HEK293T (cell line): Measurements from ENCODE around the gene KCNQ2.

Source experiments
- CTCF ChIA-PET: fragments of 350-600 bp; formaldehyde crosslinking; extraction: SDS; loops from one replicate; lab custom pipeline; 2021; ENCODE audit warnings: antibody characterized with exemption, inconsistent platforms; lab: Yijun Ruan, JAX
- POLR2A ChIA-PET: fragments of 350-600 bp; formaldehyde crosslinking; extraction: SDS; loops from one replicate; lab custom pipeline; 2020; ENCODE audit warnings: antibody characterized with exemption, inconsistent platforms; lab: Yijun Ruan, JAX
- DNase-seq: peaks from one replicate; pipeline ENCODE4 v3.0.0; 2012; ENCODE audit warnings: mixed read lengths; ENCODE audit errors: extremely low spot score
- ARNT ChIP-seq: fragments of 450-650 bp; IDR thresholded peaks from 2 replicates; pipeline ENCODE4 v1.6.1; 2017; ENCODE audit warnings: mild to moderate bottlenecking
- BHLHE40 ChIP-seq: fragments of 450-650 bp; IDR thresholded peaks from 2 replicates; pipeline ENCODE4 v1.6.1; 2016; ENCODE audit warnings: mild to moderate bottlenecking, moderate library complexity, borderline replicate concordance
- CTBP1 ChIP-seq: fragments of 450-650 bp; IDR thresholded peaks from 2 replicates; pipeline ENCODE4 v1.6.1; 2016; ENCODE audit warnings: borderline replicate concordance
- ELF4 ChIP-seq: fragments of 450-650 bp; IDR thresholded peaks from 2 replicates; pipeline ENCODE4 v1.6.1; 2017; ENCODE audit warnings: antibody characterized with exemption
- FOXA1 ChIP-seq: fragments of 450-650 bp; IDR thresholded peaks from 2 replicates; pipeline ENCODE4 v1.6.1; 2016; ENCODE audit warnings: mild to moderate bottlenecking
- FOXK2 ChIP-seq: fragments of 450-650 bp; IDR thresholded peaks from 2 replicates; pipeline ENCODE4 v1.6.1; 2016; ENCODE audit warnings: mild to moderate bottlenecking
- FOXM1 ChIP-seq: fragments of 450-650 bp; IDR thresholded peaks from 2 replicates; pipeline ENCODE4 v1.6.1; 2017; ENCODE audit warnings: mild to moderate bottlenecking, borderline replicate concordance
- HDGF ChIP-seq: fragments of 450-650 bp; IDR thresholded peaks from 2 replicates; pipeline ENCODE4 v1.6.1; 2017; ENCODE audit warnings: antibody characterized with exemption, borderline replicate concordance
- L3MBTL2 ChIP-seq: fragments of 450-650 bp; conservative IDR thresholded peaks from 2 replicates; pipeline ENCODE4 v1.6.1; 2016; ENCODE audit warnings: mild to moderate bottlenecking
- LEF1 ChIP-seq: fragments of 450-650 bp; IDR thresholded peaks from 2 replicates; pipeline ENCODE4 v1.6.1; 2017; ENCODE audit warnings: mild to moderate bottlenecking, borderline replicate concordance
- NFRKB ChIP-seq: fragments of 450-650 bp; IDR thresholded peaks from 2 replicates; pipeline ENCODE4 v1.6.1; 2016; ENCODE audit warnings: mild to moderate bottlenecking, moderate library complexity
- PKNOX1 ChIP-seq: fragments of 450-650 bp; IDR thresholded peaks from 2 replicates; pipeline ENCODE4 v1.6.1; 2016
- SP1 ChIP-seq: fragments of 450-650 bp; IDR thresholded peaks from 2 replicates; pipeline ENCODE4 v1.6.1; 2017
- SUZ12 ChIP-seq: fragments of 450-650 bp; IDR thresholded peaks from 2 replicates; pipeline ENCODE4 v1.6.1; 2016; ENCODE audit warnings: mild to moderate bottlenecking
- TARDBP ChIP-seq: fragments of 450-650 bp; IDR thresholded peaks from 2 replicates; pipeline ENCODE4 v1.6.1; 2016
- ZNF384 ChIP-seq: fragments of 450-650 bp; IDR thresholded peaks from 2 replicates; pipeline ENCODE4 v1.6.1; 2016

Gene KCNQ2

DNA sequence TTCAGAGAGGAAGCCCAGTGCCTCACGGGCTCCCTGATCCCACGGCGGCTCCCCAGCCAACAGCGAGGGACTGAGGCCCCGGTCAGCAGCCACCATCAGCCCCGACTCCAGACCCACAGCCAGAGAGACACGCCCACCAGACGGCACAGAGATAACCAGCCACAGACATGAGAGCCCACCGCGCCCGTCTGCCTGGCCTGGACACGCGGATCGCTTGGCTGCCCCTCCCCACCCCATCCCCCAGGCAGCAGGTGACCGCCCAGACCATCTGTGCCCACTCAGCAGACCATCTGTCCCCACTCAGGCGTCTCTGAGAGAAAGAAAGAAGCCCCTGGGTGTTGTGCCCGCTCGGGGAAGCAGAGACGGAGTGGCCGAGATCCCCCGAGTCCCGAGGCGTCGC lies 55.8 kb downstream of the KCNQ2 start:
- ChIA-PET POLR2A (no interaction called here), CTCF (no interaction called here)
- TF ChIP-seq L3MBTL2, result no peak
- no peak for TF ChIP-seq FOXM1
- TF ChIP-seq FOXA1, result no peak
- TF ChIP-seq HDGF, result no peak
- TF ChIP-seq SP1, result no peak
- TF ChIP-seq ELF4, result no peak
- no peak for TF ChIP-seq LEF1
- TF ChIP-seq TARDBP, result no peak
- TF ChIP-seq PKNOX1, result no peak
- no peak for TF ChIP-seq ZNF384
- TF ChIP-seq SUZ12, result no peak
- TF ChIP-seq CTBP1, result no peak
- no peak for DNase-seq

GRCh38 chr20:63415647-63416391 lies 56.6 kb downstream of the KCNQ2 start:
- DNase-seq, result no peak
- TF ChIP-seq LEF1 (no peak), SP1 (no peak), TARDBP (no peak), FOXK2 (no peak), ARNT (no peak), CTBP1 (no peak), ZNF384 (no peak), NFRKB (no peak), SUZ12 (no peak), HDGF (no peak), PKNOX1 (no peak), ELF4 (no peak), BHLHE40 (no peak), L3MBTL2 (no peak), FOXM1 (no peak)
- ChIA-PET CTCF (no interaction called here), POLR2A (no interaction called here)

GRCh38 chr20:63414720-63415430 lies 57.6 kb downstream of the KCNQ2 start:
- TF ChIP-seq ELF4 (no peak), NFRKB (no peak), L3MBTL2 (no peak), BHLHE40 (no peak), FOXM1 (no peak), TARDBP (no peak), CTBP1 (no peak), ARNT (no peak), LEF1 (no peak), SUZ12 (no peak), FOXK2 (no peak), HDGF (no peak), ZNF384 (no peak), FOXA1 (no peak), SP1 (no peak), PKNOX1 (no peak)
- no peak for DNase-seq
- ChIA-PET CTCF (no interaction called here), POLR2A (no interaction called here)

DNA sequence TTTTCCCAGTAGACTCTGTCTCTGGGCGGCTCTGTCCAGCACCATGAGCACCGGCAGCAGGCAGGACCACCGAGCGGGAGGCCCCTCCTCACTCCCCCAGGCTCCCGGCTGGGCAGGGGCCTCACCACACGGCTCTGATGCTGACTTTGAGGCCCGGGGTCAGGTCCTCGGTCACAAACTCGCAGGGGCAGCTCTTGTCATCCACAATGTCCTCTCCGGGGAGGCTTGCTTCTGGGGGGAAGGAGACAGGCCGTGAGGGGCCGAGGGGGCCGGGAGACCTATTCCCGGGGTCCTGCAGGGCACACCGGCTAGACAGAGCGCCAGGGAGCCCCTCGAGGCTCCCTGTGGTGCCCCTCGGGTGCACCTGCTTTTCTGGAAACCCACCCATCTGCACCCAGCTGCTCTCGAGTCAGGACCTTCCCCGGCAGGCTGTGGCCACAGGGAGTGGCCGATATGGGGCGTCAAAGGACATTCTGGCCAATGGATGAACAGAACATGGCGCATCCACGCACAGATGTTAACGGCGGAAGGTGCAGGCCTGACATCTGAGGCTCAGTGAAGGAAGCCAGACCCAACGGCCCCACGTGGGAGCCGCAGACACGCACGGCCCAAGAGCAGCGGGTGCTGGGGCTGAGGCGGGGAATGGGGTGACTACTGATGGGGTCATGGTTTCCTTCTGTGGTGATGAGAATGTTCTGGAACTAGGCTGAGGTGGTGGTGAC lies 58.3 kb downstream of the KCNQ2 start:
- POLR2A ChIA-PET, result no interaction called here

More for the DNA sequence above, 58.3 kb downstream of the KCNQ2 start:
- TF ChIP-seq LEF1 (no peak), TARDBP (no peak), FOXM1 (no peak), BHLHE40 (no peak), ARNT (no peak), PKNOX1 (no peak), ZNF384 (no peak), SP1 (no peak)
- DNase-seq, result no peak
- CTCF ChIA-PET, result no interaction called here
